Fibroblast of skin of left biceps (primary cell): Measurements from ENCODE around the gene HAUS7.

ENCODE experiments used
- DNase-seq, 2 experiments: peaks; one replicate each; pipeline ENCODE4 v3.0.0-alpha.2; 2013; ENCODE audit warnings: low read depth in 2 of 2

Gene HAUS7

GRCh38 chrX:153499341-153499740 is 29.0 kb upstream of the HAUS7 start:
- no peak for DNase-seq

- no peak for DNase-seq
Measured at GRCh38 chrX:153498453-153498852, 28.1 kb upstream of the HAUS7 start.

GRCh38 chrX:153496590-153496959 is 26.2 kb upstream of the HAUS7 start:
- no peak for DNase-seq

- DNase-seq, result no peak
Measured at GRCh38 chrX:153495903-153496589, 25.7 kb upstream of the HAUS7 start.

GRCh38 chrX:153495362-153495751 is 25.0 kb upstream of the HAUS7 start:
- no peak for DNase-seq

- DNase-seq, result no peak
Measured at GRCh38 chrX:153494541-153495361, 24.4 kb upstream of the HAUS7 start, which contains the start of gene BGN. TSS of gene BGN (plus strand) at chrX:153494980. CDS start at chrX:153504632, 9,652 bp downstream.

GRCh38 chrX:153494061-153494460 is 23.7 kb upstream of the HAUS7 start:
- DNase-seq, result no peak

- DNase-seq, result no peak
Measured at GRCh38 chrX:153493085-153493484, 22.7 kb upstream of the HAUS7 start.

- DNase-seq, result no peak
Measured at GRCh38 chrX:153492543-153492942, 22.2 kb upstream of the HAUS7 start.

- DNase-seq, result no peak
Measured at GRCh38 chrX:153491918-153492317, 21.5 kb upstream of the HAUS7 start.

- DNase-seq, result no peak
Measured at GRCh38 chrX:153491351-153491914, 21.1 kb upstream of the HAUS7 start.

- DNase-seq, result no peak
Measured at GRCh38 chrX:153490217-153490930, 20.0 kb upstream of the HAUS7 start.

GRCh38 chrX:153488231-153488914 is 18.0 kb upstream of the HAUS7 start:
- DNase-seq, result no peak

- no peak for DNase-seq
Measured at GRCh38 chrX:153487590-153488071, 17.3 kb upstream of the HAUS7 start.

GRCh38 chrX:153486171-153486570 is 15.8 kb upstream of the HAUS7 start:
- DNase-seq, result no peak

- no peak for DNase-seq
Measured at GRCh38 chrX:153485396-153486080, 15.2 kb upstream of the HAUS7 start.

GRCh38 chrX:153482376-153483015 is 12.1 kb upstream of the HAUS7 start:
- no peak for DNase-seq

- no peak for DNase-seq
Measured at GRCh38 chrX:153481043-153481442, 10.7 kb upstream of the HAUS7 start.

GRCh38 chrX:153478746-153479145 is 8.4 kb upstream of the HAUS7 start:
- no peak for DNase-seq

- no peak for DNase-seq
Measured at GRCh38 chrX:153477901-153478300, 7.5 kb upstream of the HAUS7 start.
